Stimulated activated CD4-positive, alpha-beta T cell treated with anti-CD3 and anti-CD28 coated beads, Interleukin-12 subunit alpha, Interleukin-12 subunit beta, amount 100 ng/mL, for 48 hours (primary cell): ENCODE results near the gene WTAP.

Experiments
- DNase-seq, 3 donors: peaks; one replicate each; pipeline ENCODE4 v3.0.0-alpha.2; 2020; ENCODE audit warnings: low read depth in 2 of 3, low spot score in 1 of 3

Gene WTAP

GRCh38 chr6:159801935-159802334, 74.6 kb downstream of the WTAP start:
- no peak for DNase-seq

GRCh38 chr6:159804504-159804903, 77.2 kb downstream of the WTAP start:
- DNase-seq = no peak

GRCh38 chr6:159805440-159806020, 78.2 kb downstream of the WTAP start:
- no peak for DNase-seq
